Skeletal muscle tissue (tissue), 4 donors: ENCODE measurements around the gene NANOS1. TPM values are rescaled to one million over a fixed set of nuclear protein-coding genes. Genes with fewer than 3 reads are reported as not detected.

Experiments
- H3K27ac ChIP-seq: one replicate; pipeline ENCODE4 v1.7.0; 2013; ENCODE audit warnings: mild to moderate bottlenecking, low read depth, low read length, inconsistent platforms
- H3K27me3 ChIP-seq, 3 donors: one replicate each; pipeline ENCODE4 v1.7.0; 2013; ENCODE audit warnings: low read length in 3 of 3; ENCODE audit not compliant: control insufficient read depth in 3 of 3, insufficient read depth in 3 of 3
- H3K36me3 ChIP-seq, 3 donors: one replicate each; pipeline ENCODE4 v1.7.0; 2013; ENCODE audit warnings: low read length in 3 of 3; ENCODE audit not compliant: control insufficient read depth in 3 of 3, insufficient read depth in 3 of 3
- H3K4me1 ChIP-seq, 3 donors: one replicate each; pipeline ENCODE4 v1.7.0; 2013; ENCODE audit warnings: low read length in 3 of 3, mild to moderate bottlenecking in 3 of 3; ENCODE audit not compliant: control insufficient read depth in 3 of 3, insufficient read depth in 3 of 3
- H3K4me3 ChIP-seq, 3 donors: one replicate each; pipeline ENCODE4 v1.7.0; 2013; ENCODE audit warnings: low read length in 3 of 3
- H3K9ac ChIP-seq, 3 donors: one replicate each; pipeline ENCODE4 v1.7.0; 2013; ENCODE audit warnings: low read length in 3 of 3, mild to moderate bottlenecking in 3 of 3, moderate library complexity in 2 of 3, low read depth in 1 of 3
- H3K9me3 ChIP-seq, 3 donors: one replicate each; pipeline ENCODE4 v1.7.0; 2013; ENCODE audit warnings: low read length in 3 of 3; ENCODE audit not compliant: control insufficient read depth in 3 of 3
- total RNA-seq: library from RNA; depleted of rRNA; stranded (reverse); fragments of >200 nt; gene quantifications from one replicate; pipeline ENCODE4 v1.2.3, GENCODE V29; 2014
- donor health status: Osteomylitis.

Gene NANOS1
- total RNA-seq, 1 donor from 2014 or later, result 2.6 TPM

- no peak overlapping the region for H3K4me3 ChIP-seq
- H3K27me3 ChIP-seq, result no peaks in the 10 kb centered on the region
- H3K27ac ChIP-seq, result no peak overlapping the region
- no peak overlapping the region for H3K9ac ChIP-seq
- H3K36me3 ChIP-seq, result peaks cover 53 to 81% (median 61%) of the 10 kb centered on the region in 3 donors
- H3K4me1 ChIP-seq, result no peaks in the 10 kb centered on the region
- no peaks in the 10 kb centered on the region for H3K9me3 ChIP-seq
Observed at GRCh38 chr10:119049777-119050176, 20.3 kb downstream of the NANOS1 start.

GRCh38 chr10:119051775-119052174 lies 22.3 kb downstream of the NANOS1 start:
- Histone ChIP-seq H3K4me1 (no peaks in the 10 kb centered on the region), H3K27ac (no peak overlapping the region), H3K9me3 (no peaks in the 10 kb centered on the region), H3K27me3 (no peaks in the 10 kb centered on the region), H3K9ac (no peak overlapping the region), H3K36me3 (peaks cover 55 to 80% (median 67%) of the 10 kb centered on the region in 3 donors), H3K4me3 (no peak overlapping the region)

- Histone ChIP-seq H3K9me3 (no peaks in the 10 kb centered on the region), H3K4me1 (no peaks in the 10 kb centered on the region), H3K27me3 (no peaks in the 10 kb centered on the region), H3K9ac (no peak overlapping the region), H3K27ac (no peak overlapping the region), H3K4me3 (no peak overlapping the region), H3K36me3 (peaks cover 61 to 84% (median 81%) of the 10 kb centered on the region in 3 donors)
Observed at GRCh38 chr10:119055472-119055871, 26.0 kb downstream of the NANOS1 start.

GRCh38 chr10:119058010-119058409 lies 28.5 kb downstream of the NANOS1 start:
- Histone ChIP-seq H3K4me1 (no peaks in the 10 kb centered on the region), H3K27ac (no peak overlapping the region), H3K9me3 (no peaks in the 10 kb centered on the region), H3K4me3 (no peak overlapping the region), H3K9ac (no peak overlapping the region), H3K27me3 (no peaks in the 10 kb centered on the region), H3K36me3 (peaks cover 41 to 74% (median 72%) of the 10 kb centered on the region in 3 donors)

GRCh38 chr10:119059557-119059956 lies 30.0 kb downstream of the NANOS1 start:
- no peak overlapping the region for H3K27ac ChIP-seq
- H3K9ac ChIP-seq, result no peak overlapping the region
- no peaks in the 10 kb centered on the region for H3K4me1 ChIP-seq
- H3K4me3 ChIP-seq, result no peak overlapping the region
- H3K36me3 ChIP-seq, result peaks cover 46 to 77% (median 74%) of the 10 kb centered on the region in 3 donors
- no peaks in the 10 kb centered on the region for H3K27me3 ChIP-seq
- H3K9me3 ChIP-seq, result no peaks in the 10 kb centered on the region

GRCh38 chr10:119060107-119060506 lies 30.6 kb downstream of the NANOS1 start:
- H3K36me3 ChIP-seq, result peaks cover 52 to 78% (median 77%) of the 10 kb centered on the region in 3 donors
- H3K4me1 ChIP-seq, result no peaks in the 10 kb centered on the region
- no peak overlapping the region for H3K9ac ChIP-seq
- no peak overlapping the region for H3K4me3 ChIP-seq
- no peak overlapping the region for H3K27ac ChIP-seq
- H3K9me3 ChIP-seq, result no peaks in the 10 kb centered on the region
- no peaks in the 10 kb centered on the region for H3K27me3 ChIP-seq

- no peaks in the 10 kb centered on the region for H3K27me3 ChIP-seq
- H3K9me3 ChIP-seq, result no peaks in the 10 kb centered on the region
- H3K27ac ChIP-seq, result no peak overlapping the region
- peaks cover 50 to 76% (median 75%) of the 10 kb centered on the region in 3 donors for H3K36me3 ChIP-seq
- H3K4me3 ChIP-seq, result no peak overlapping the region
- no peaks in the 10 kb centered on the region for H3K4me1 ChIP-seq
- H3K9ac ChIP-seq, result no peak overlapping the region
Observed at GRCh38 chr10:119061352-119061751, 31.8 kb downstream of the NANOS1 start.

GRCh38 chr10:119061926-119062325 lies 32.4 kb downstream of the NANOS1 start:
- H3K36me3 ChIP-seq, result peaks cover 53 to 76% (median 74%) of the 10 kb centered on the region in 3 donors
- H3K27me3 ChIP-seq, result no peaks in the 10 kb centered on the region
- no peak overlapping the region for H3K4me3 ChIP-seq
- no peak overlapping the region for H3K9ac ChIP-seq
- no peak overlapping the region for H3K27ac ChIP-seq
- H3K4me1 ChIP-seq, result no peaks in the 10 kb centered on the region
- H3K9me3 ChIP-seq, result no peaks in the 10 kb centered on the region

GRCh38 chr10:119070395-119071165 lies 41.1 kb downstream of the NANOS1 start:
- Histone ChIP-seq H3K36me3 (peaks cover 20 to 59% (median 56%) of the 10 kb centered on the region in 3 donors), H3K4me3 (no peak overlapping the region), H3K9me3 (no peaks in the 10 kb centered on the region), H3K27ac (no peak overlapping the region), H3K4me1 (peaks cover 4 to 5% (median 5%) of the 10 kb centered on the region in 3 donors), H3K9ac (no peak overlapping the region), H3K27me3 (no peaks in the 10 kb centered on the region)

- no peak overlapping the region for H3K27ac ChIP-seq
- peaks cover 8 to 37% (median 36%) of the 10 kb centered on the region in 3 donors for H3K36me3 ChIP-seq
- H3K4me3 ChIP-seq, result no peak overlapping the region
- H3K9ac ChIP-seq, result no peak overlapping the region
- H3K4me1 ChIP-seq, result peaks cover 12 to 13% (median 13%) of the 10 kb centered on the region in 3 donors
- no peaks in the 10 kb centered on the region for H3K27me3 ChIP-seq
- no peaks in the 10 kb centered on the region for H3K9me3 ChIP-seq
Observed at GRCh38 chr10:119073584-119073983, 44.1 kb downstream of the NANOS1 start.
